ENCODE data around the gene CAMK1D. TPM values are rescaled to one million over a fixed set of nuclear protein-coding genes. Genes with fewer than 3 reads are reported as not detected.

The CAMK1D gene
- polyA plus RNA-seq, 1 experiment = 8.2 TPM

GRCh38 chr10:12768156-12769100, 419.1 kb downstream of the CAMK1D start:
- Histone ChIP-seq H3K27ac (ENCODE audit: low read depth, low read length) (no peak overlapping the region), H3K9me3 (ENCODE audit: control insufficient read depth, insufficient read depth, low read length) (no peaks in the 10 kb centered on the region), H3K27me3 (ENCODE audit: control insufficient read depth, insufficient read depth, low read length) (no peaks in the 10 kb centered on the region), H3K4me3 (ENCODE audit: low read depth, low read length) (no peak overlapping the region)
- no peak for DNase-seq (ENCODE audit: low read depth, low spot score)
- TF ChIP-seq CTCF (IDR thresholded peaks at IDR 0.05; ENCODE audit: low read depth, low read length) = no peak
- POLR2A ChIA-PET = no interaction called here
- CTCF ChIA-PET = interaction anchor here (1.0 kb wide), 1 partner anchor 134 kb away, joined by 3 read pairs; no protein-coding TSS in a partner anchor

GRCh38 chr10:12769323-12770044, 420.1 kb downstream of the CAMK1D start:
- Histone ChIP-seq H3K27ac (ENCODE audit: low read depth, low read length) (no peak overlapping the region), H3K27me3 (ENCODE audit: control insufficient read depth, insufficient read depth, low read length) (no peaks in the 10 kb centered on the region), H3K9me3 (ENCODE audit: control insufficient read depth, insufficient read depth, low read length) (no peaks in the 10 kb centered on the region), H3K4me3 (ENCODE audit: low read depth, low read length) (no peak overlapping the region)
- CTCF ChIA-PET = no interaction called here
- POLR2A ChIA-PET = no interaction called here
- no peak for TF ChIP-seq CTCF (IDR thresholded peaks at IDR 0.05; ENCODE audit: low read depth, low read length)
- DNase-seq (ENCODE audit: low read depth, low spot score) = no peak

GRCh38 chr10:12771981-12772760, 422.8 kb downstream of the CAMK1D start:
- no peak overlapping the region for H3K27ac ChIP-seq (ENCODE audit: low read depth, low read length)
- CTCF ChIA-PET = interaction anchor here (1.0 kb wide), 1 partner anchor 10 kb away, joined by 4 read pairs; no protein-coding TSS in a partner anchor
- POLR2A ChIA-PET = no interaction called here
- no peak for DNase-seq (ENCODE audit: low read depth, low spot score)
- TF ChIP-seq CTCF (IDR thresholded peaks at IDR 0.05; ENCODE audit: low read depth, low read length) = no peak
- no peaks in the 10 kb centered on the region for H3K9me3 ChIP-seq (ENCODE audit: control insufficient read depth, insufficient read depth, low read length)
- H3K4me3 ChIP-seq (ENCODE audit: low read depth, low read length) = no peak overlapping the region
- no peaks in the 10 kb centered on the region for H3K27me3 ChIP-seq (ENCODE audit: control insufficient read depth, insufficient read depth, low read length)

GRCh38 chr10:12772797-12773587, 423.6 kb downstream of the CAMK1D start:
- TF ChIP-seq CTCF (IDR thresholded peaks at IDR 0.05; ENCODE audit: low read depth, low read length) = no peak
- POLR2A ChIA-PET = no interaction called here
- DNase-seq (ENCODE audit: low read depth, low spot score) = no peak
- Histone ChIP-seq H3K4me3 (ENCODE audit: low read depth, low read length) (no peak overlapping the region), H3K9me3 (ENCODE audit: control insufficient read depth, insufficient read depth, low read length) (no peaks in the 10 kb centered on the region; the same call in 1 of the 2 replicates), H3K27me3 (ENCODE audit: control insufficient read depth, insufficient read depth, low read length) (no peaks in the 10 kb centered on the region), H3K27ac (ENCODE audit: low read depth, low read length) (no peak overlapping the region)
- CTCF ChIA-PET = interaction anchor here (0.9 to 1.7 kb wide), 3 partner anchors 9 to 11 kb away, joined by 3 to 7 read pairs (median 4); no protein-coding TSS in a partner anchor

Measured in AG04450 (cell line).